HepG2 (cell line): ENCODE data around the gene TUBB4A. TPM values are rescaled to one million over a fixed set of nuclear protein-coding genes. Genes with fewer than 3 reads are reported as not detected.
A peak's percentile ranks its signal among the peaks of the same experiment; 100 is the strongest.

Experiments used
- FOXA1 ChIP-seq, 2 experiments: fragments of 450-650 bp in 1 of 2; sonication (generic) in 1 of 2; formaldehyde crosslinking in 1 of 2; IDR thresholded peaks; 2 replicates each; pipeline versions ENCODE4 v1.4.0 to v1.6.1; 2016 to 2020; ENCODE audit warnings: missing genetic modification reagents in 1 of 2
- HDAC6 ChIP-seq: fragments of 200-600 bp; sonication (generic); IDR thresholded peaks from 2 replicates; pipeline ENCODE4 v1.7.0; 2017; ENCODE audit warnings: mild to moderate bottlenecking, antibody characterized with exemption, low read length, low read depth
- KAT2B ChIP-seq: fragments of 150-350 bp; IDR thresholded peaks from 2 replicates; pipeline ENCODE4 v1.6.1; 2014; ENCODE audit warnings: low read depth, low read length, borderline replicate concordance
- KMT2B ChIP-seq: IDR thresholded peaks from 2 replicates; pipeline ENCODE4 v1.6.1; 2016; ENCODE audit warnings: missing genetic modification reagents, missing compliant biosample characterization
- MAF1 ChIP-seq: sonication (generic); formaldehyde crosslinking; IDR thresholded peaks from 2 replicates; pipeline ENCODE4 v1.5.0; 2020; ENCODE audit warnings: missing genetic modification reagents, borderline replicate concordance
- MIER2 ChIP-seq: IDR thresholded peaks from 2 replicates; pipeline ENCODE4 v1.6.1; 2016; ENCODE audit warnings: missing biosample characterization, missing genetic modification reagents
- MIER3 ChIP-seq: IDR thresholded peaks from 2 replicates; pipeline ENCODE4 v1.6.1; 2016; ENCODE audit warnings: missing compliant biosample characterization, borderline replicate concordance
- SALL1 ChIP-seq: sonication (generic); formaldehyde crosslinking; IDR thresholded peaks from 2 replicates; pipeline ENCODE4 v1.8.0; 2022; ENCODE audit warnings: mild to moderate bottlenecking, missing genetic modification reagents
- TGIF2 ChIP-seq: IDR thresholded peaks from 2 replicates; pipeline ENCODE4 v1.6.1; 2016; ENCODE audit warnings: control low read depth, missing compliant biosample characterization
- TSC22D2 ChIP-seq: sonication (generic); formaldehyde crosslinking; IDR thresholded peaks from 2 replicates; pipeline ENCODE4 v1.5.1; 2020; ENCODE audit warnings: missing genetic modification reagents, mild to moderate bottlenecking, borderline replicate concordance
- ZNF263 ChIP-seq: sonication (generic); formaldehyde crosslinking; IDR thresholded peaks from 2 replicates; pipeline ENCODE4 v1.4.0; 2020; ENCODE audit warnings: missing genetic modification reagents
- ZNF460 ChIP-seq: sonication (generic); formaldehyde crosslinking; IDR thresholded peaks from 2 replicates; pipeline ENCODE4 v1.5.1; 2020; ENCODE audit warnings: missing genetic modification reagents, mild to moderate bottlenecking, borderline replicate concordance
- ZNF468 ChIP-seq: sonication (generic); formaldehyde crosslinking; IDR thresholded peaks from 2 replicates; pipeline ENCODE4 v1.8.0; 2022; ENCODE audit warnings: mild to moderate bottlenecking, moderate library complexity, missing genetic modification reagents
- ZSCAN22 ChIP-seq: sonication (generic); formaldehyde crosslinking; IDR thresholded peaks from 2 replicates; pipeline ENCODE4 v1.4.0; 2020; ENCODE audit warnings: mild to moderate bottlenecking, missing genetic modification reagents
- polyA plus RNA-seq, 8 experiments: library from polyadenylated mRNA; depleted of rRNA in 3 of 8; stranded (reverse) in 7 of 8; unstranded in 1 of 8; fragments of >200 nt; fragmentation: Illumina TruSeq in 4 of 8; extraction: Trizol in 4 of 8; gene quantifications; 2 replicates each; pipeline versions ENCODE4 v1.2.1 to v1.2.3, GENCODE V29; 2011 to 2016; ENCODE audit warnings: low read depth in 4 of 8, missing spikeins in 1 of 8, mixed read lengths in 1 of 8; ENCODE audit not compliant: insufficient read depth in 1 of 8
- total RNA-seq, 5 experiments: library from RNA; depleted of rRNA; stranded (reverse); fragments of >200 nt; fragmentation: Illumina TruSeq; extraction: Trizol; gene quantifications; 2 replicates each; pipeline ENCODE4 v1.2.3, GENCODE V29; 2016; ENCODE audit warnings: low read depth in 1 of 5
- TF ChIP-seq, protein P1 (sequence below): sonication (generic); formaldehyde crosslinking; IDR thresholded peaks from 2 replicates; pipeline ENCODE4 v1.4.0; 2020; ENCODE audit warnings: mild to moderate bottlenecking, missing genetic modification reagents
- TF ChIP-seq, protein P2 (sequence below): sonication (generic); formaldehyde crosslinking; IDR thresholded peaks from 2 replicates; pipeline ENCODE4 v1.5.1; 2020; ENCODE audit warnings: missing genetic modification reagents, mild to moderate bottlenecking, borderline replicate concordance

TUBB4A gene
- total and polyA plus RNA-seq, 2 of the 13 experiments (the other 11 are each of a cell fraction or from before 2014, with no cell fraction given), result not detected

DNA sequence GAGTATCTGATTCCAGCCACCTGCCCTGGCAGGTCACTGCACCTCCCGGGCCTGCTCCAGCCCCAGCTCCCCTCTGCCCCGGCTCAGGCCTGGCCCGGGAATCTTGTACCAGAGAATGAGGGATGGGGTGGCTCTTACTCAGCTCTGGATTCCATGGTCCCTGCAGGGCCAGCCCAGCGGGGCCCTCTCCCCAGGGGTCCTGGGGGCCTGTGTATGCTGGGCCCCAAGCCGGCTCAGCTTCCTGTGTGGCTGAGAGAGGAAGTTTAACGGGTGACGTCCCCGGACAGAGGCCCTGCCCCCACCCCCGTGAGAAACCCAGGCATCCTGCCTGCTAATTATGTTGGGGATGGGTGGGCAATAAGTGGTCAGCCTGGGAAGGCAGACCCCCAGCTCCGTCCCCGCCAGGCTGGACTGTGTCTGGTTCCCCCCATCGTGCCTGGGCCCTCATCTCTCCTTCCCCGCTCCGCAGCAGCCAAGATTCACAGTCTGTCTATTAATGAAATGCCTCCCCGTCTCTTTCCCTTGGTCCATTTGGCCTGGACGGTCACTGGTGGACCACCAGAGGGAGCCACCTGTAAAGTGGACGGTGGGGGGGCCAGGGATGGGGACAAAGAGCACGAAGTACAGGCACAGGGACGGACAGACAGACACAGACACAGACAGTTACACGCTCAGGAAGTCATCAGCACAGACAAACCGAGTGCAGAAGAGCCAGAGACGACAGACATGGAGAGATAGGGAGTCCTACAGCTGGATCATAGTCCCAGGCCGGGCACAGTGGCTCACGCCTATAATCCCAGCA lies 20.4 kb downstream of the TUBB4A start, which contains the start of gene DENND1C (continued):
- TF ChIP-seq ZNF468 (CRISPR knock-in tag) (no peak), ZSCAN22 (CRISPR knock-in tag) (no peak), SALL1 (peak; percentile 72), ZNF263 (CRISPR knock-in tag) (peak; percentile 71), MIER2 (CRISPR knock-in tag) (no peak), TSC22D2 (CRISPR knock-in tag) (no peak), ZNF460 (CRISPR knock-in tag) (no peak), MAF1 (CRISPR knock-in tag) (0 out of 2 replicates have a peak, but pooled peaks have one; percentile 35), MIER3 (CRISPR knock-in tag) (peak; percentile 69; the same call in 1 of the 2 replicates), HDAC6 (no peak), KMT2B (no peak), KAT2B (no peak), TGIF2 (CRISPR knock-in tag) (0 out of 2 replicates have a peak, but pooled peaks have one; percentile 47), FOXA1 (IDR thresholded peaks at IDR 0.05) (no peak), FOXA1 (CRISPR knock-in tag; IDR thresholded peaks at IDR 0.05) (no peak)
- TF ChIP-seq, protein P1, sequence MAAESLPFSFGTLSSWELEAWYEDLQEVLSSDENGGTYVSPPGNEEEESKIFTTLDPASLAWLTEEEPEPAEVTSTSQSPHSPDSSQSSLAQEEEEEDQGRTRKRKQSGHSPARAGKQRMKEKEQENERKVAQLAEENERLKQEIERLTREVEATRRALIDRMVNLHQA (CRISPR knock-in tag), result no peak
- TF ChIP-seq, protein P2, sequence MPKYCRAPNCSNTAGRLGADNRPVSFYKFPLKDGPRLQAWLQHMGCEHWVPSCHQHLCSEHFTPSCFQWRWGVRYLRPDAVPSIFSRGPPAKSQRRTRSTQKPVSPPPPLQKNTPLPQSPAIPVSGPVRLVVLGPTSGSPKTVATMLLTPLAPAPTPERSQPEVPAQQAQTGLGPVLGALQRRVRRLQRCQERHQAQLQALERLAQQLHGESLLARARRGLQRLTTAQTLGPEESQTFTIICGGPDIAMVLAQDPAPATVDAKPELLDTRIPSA (CRISPR knock-in tag), result no peak
- TF ChIP-seq, all 625 proteins: peak for 49
